ENCODE results near the gene ENOX1.

The ENOX1 gene

DNA sequence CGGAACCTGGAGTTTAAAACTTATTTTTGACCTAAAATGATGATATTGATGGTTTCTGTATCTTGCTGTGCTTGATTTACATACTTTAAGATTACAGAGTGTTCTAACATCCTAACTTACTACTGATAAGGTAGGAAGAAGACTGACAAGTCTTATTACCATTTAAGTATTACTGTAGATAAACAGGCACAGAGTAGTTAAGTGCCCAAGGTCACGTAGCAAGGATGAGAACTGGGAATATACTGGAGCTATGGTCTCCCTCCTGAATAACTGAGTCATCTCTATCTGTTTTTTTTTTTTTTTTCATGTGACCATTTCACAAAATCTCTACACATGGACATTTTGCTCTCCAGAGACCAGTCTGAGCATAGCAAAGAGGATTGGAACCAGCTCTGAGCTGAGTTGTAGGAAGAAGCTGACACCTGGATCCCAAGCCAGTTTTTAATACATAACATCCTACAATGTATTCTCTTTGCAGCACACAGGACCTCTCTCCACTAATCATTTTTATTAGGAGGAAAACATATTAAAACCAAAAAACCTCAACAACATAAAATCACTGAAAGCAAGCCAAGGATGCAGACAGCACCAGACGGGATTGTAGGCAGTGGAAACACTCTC, 589.9 kb downstream of the ENOX1 start:
- Histone ChIP-seq H3K4me1 (ENCODE audit: control insufficient read depth in 1 of 2, insufficient read depth in 2 of 2, low read length in 2 of 2) (no peaks in the 10 kb centered on the region), H3K27ac (ENCODE audit: low read depth, low read length) (no peak overlapping the region), H3K9me3 (ENCODE audit: control insufficient read depth in 1 of 2, low read length in 2 of 2) (no peaks in the 10 kb centered on the region), H3K36me3 (ENCODE audit: control insufficient read depth in 1 of 2, insufficient read depth in 2 of 2, low read length in 2 of 2) (no peaks in the 10 kb centered on the region), H3K9ac (ENCODE audit: low read depth in 1 of 2, low read length in 2 of 2) (no peak overlapping the region), H3K4me3 (ENCODE audit: low read depth in 1 of 2, low read length in 2 of 2) (no peak overlapping the region), H3K27me3 (ENCODE audit: control insufficient read depth in 1 of 2, insufficient read depth in 2 of 2, low read length in 2 of 2) (no peaks in the 10 kb centered on the region)

- Histone ChIP-seq H3K4me1 (ENCODE audit: control insufficient read depth in 1 of 2, insufficient read depth in 2 of 2, low read length in 2 of 2) (no peaks in the 10 kb centered on the region), H3K27me3 (ENCODE audit: control insufficient read depth in 1 of 2, insufficient read depth in 2 of 2, low read length in 2 of 2) (no peaks in the 10 kb centered on the region), H3K27ac (ENCODE audit: low read depth, low read length) (no peak overlapping the region), H3K9me3 (ENCODE audit: control insufficient read depth in 1 of 2, low read length in 2 of 2) (no peaks in the 10 kb centered on the region), H3K36me3 (ENCODE audit: control insufficient read depth in 1 of 2, insufficient read depth in 2 of 2, low read length in 2 of 2) (no peaks in the 10 kb centered on the region), H3K9ac (ENCODE audit: low read depth in 1 of 2, low read length in 2 of 2) (no peak overlapping the region), H3K4me3 (ENCODE audit: low read depth in 1 of 2, low read length in 2 of 2) (no peak overlapping the region)
These were observed 590.6 kb downstream of the ENOX1 start for GRCh38 chr13:43196086-43196621.

DNA sequence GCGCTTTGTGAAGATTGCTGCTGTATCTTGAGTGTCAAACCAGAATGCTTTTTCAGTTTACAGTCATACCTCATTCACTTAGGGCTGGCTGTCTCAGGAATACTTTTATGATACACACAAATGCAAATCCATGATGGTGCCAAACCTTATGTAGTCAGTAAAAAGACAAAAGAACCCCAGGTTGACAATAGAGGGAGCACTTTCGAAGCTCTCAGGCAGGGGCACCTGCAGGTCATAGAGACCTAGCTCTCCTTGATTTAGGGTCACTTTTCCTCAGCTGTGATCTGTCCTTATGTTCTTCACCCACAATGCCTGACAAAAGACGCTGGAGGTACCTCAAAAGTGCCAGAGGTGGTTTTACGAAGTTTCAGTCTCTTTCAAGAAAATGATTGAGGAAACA, 591.2 kb downstream of the ENOX1 start:
- H3K9me3 ChIP-seq (ENCODE audit: control insufficient read depth in 1 of 2, low read length in 2 of 2), result no peaks in the 10 kb centered on the region
- no peak overlapping the region for H3K4me3 ChIP-seq (ENCODE audit: low read depth in 1 of 2, low read length in 2 of 2)
- H3K9ac ChIP-seq (ENCODE audit: low read depth in 1 of 2, low read length in 2 of 2), result no peak overlapping the region
- no peaks in the 10 kb centered on the region for H3K4me1 ChIP-seq (ENCODE audit: control insufficient read depth in 1 of 2, insufficient read depth in 2 of 2, low read length in 2 of 2)
- H3K27ac ChIP-seq (ENCODE audit: low read depth, low read length), result no peak overlapping the region
- no peaks in the 10 kb centered on the region for H3K36me3 ChIP-seq (ENCODE audit: control insufficient read depth in 1 of 2, insufficient read depth in 2 of 2, low read length in 2 of 2)
- H3K27me3 ChIP-seq (ENCODE audit: control insufficient read depth in 1 of 2, insufficient read depth in 2 of 2, low read length in 2 of 2), result no peaks in the 10 kb centered on the region

DNA sequence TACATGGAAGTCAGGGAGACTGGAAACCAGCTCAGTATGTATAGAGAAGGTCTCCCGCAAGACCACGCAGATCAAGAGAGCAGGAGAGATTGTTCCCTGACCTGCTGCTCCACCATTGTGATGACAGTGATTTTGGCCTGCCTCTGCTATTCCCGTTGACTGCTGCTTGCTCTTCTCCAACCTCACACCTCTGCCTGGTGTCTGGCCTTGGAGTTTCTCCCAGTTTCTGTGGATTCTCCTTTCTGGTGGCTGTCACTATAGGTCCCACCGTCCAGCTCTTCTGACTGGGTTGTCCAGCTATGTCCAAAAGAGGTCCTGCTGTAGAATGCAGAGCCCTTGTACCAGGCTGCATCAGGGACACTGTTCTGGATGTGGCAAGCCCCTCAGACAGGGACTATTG, 591.7 kb downstream of the ENOX1 start:
- Histone ChIP-seq H3K27me3 (ENCODE audit: control insufficient read depth in 1 of 2, insufficient read depth in 2 of 2, low read length in 2 of 2) (no peaks in the 10 kb centered on the region), H3K4me3 (ENCODE audit: low read depth in 1 of 2, low read length in 2 of 2) (no peak overlapping the region), H3K4me1 (ENCODE audit: control insufficient read depth in 1 of 2, insufficient read depth in 2 of 2, low read length in 2 of 2) (no peaks in the 10 kb centered on the region), H3K9ac (ENCODE audit: low read depth in 1 of 2, low read length in 2 of 2) (no peak overlapping the region), H3K27ac (ENCODE audit: low read depth, low read length) (no peak overlapping the region), H3K9me3 (ENCODE audit: control insufficient read depth in 1 of 2, low read length in 2 of 2) (no peaks in the 10 kb centered on the region), H3K36me3 (ENCODE audit: control insufficient read depth in 1 of 2, insufficient read depth in 2 of 2, low read length in 2 of 2) (no peaks in the 10 kb centered on the region)

- no peaks in the 10 kb centered on the region for H3K36me3 ChIP-seq (ENCODE audit: control insufficient read depth in 1 of 2, insufficient read depth in 2 of 2, low read length in 2 of 2)
- no peaks in the 10 kb centered on the region for H3K27me3 ChIP-seq (ENCODE audit: control insufficient read depth in 1 of 2, insufficient read depth in 2 of 2, low read length in 2 of 2)
- H3K9ac ChIP-seq (ENCODE audit: low read depth in 1 of 2, low read length in 2 of 2), result no peak overlapping the region
- no peaks in the 10 kb centered on the region for H3K9me3 ChIP-seq (ENCODE audit: control insufficient read depth in 1 of 2, low read length in 2 of 2)
- H3K4me3 ChIP-seq (ENCODE audit: low read depth in 1 of 2, low read length in 2 of 2), result no peak overlapping the region
- H3K27ac ChIP-seq (ENCODE audit: low read depth, low read length), result no peak overlapping the region
- H3K4me1 ChIP-seq (ENCODE audit: control insufficient read depth in 1 of 2, insufficient read depth in 2 of 2, low read length in 2 of 2), result no peaks in the 10 kb centered on the region
These were observed 592.9 kb downstream of the ENOX1 start for GRCh38 chr13:43193789-43194420.

GRCh38 chr13:43191546-43191945, 595.2 kb downstream of the ENOX1 start:
- H3K27ac ChIP-seq (ENCODE audit: low read depth, low read length), result no peak overlapping the region
- H3K36me3 ChIP-seq (ENCODE audit: control insufficient read depth in 1 of 2, insufficient read depth in 2 of 2, low read length in 2 of 2), result no peaks in the 10 kb centered on the region
- H3K4me3 ChIP-seq (ENCODE audit: low read depth in 1 of 2, low read length in 2 of 2), result no peak overlapping the region
- no peaks in the 10 kb centered on the region for H3K4me1 ChIP-seq (ENCODE audit: control insufficient read depth in 1 of 2, insufficient read depth in 2 of 2, low read length in 2 of 2)
- H3K27me3 ChIP-seq (ENCODE audit: control insufficient read depth in 1 of 2, insufficient read depth in 2 of 2, low read length in 2 of 2), result no peaks in the 10 kb centered on the region
- H3K9me3 ChIP-seq (ENCODE audit: control insufficient read depth in 1 of 2, low read length in 2 of 2), result no peaks in the 10 kb centered on the region
- no peak overlapping the region for H3K9ac ChIP-seq (ENCODE audit: low read depth in 1 of 2, low read length in 2 of 2)

- Histone ChIP-seq H3K4me1 (ENCODE audit: control insufficient read depth in 1 of 2, insufficient read depth in 2 of 2, low read length in 2 of 2) (no peaks in the 10 kb centered on the region), H3K27ac (ENCODE audit: low read depth, low read length) (no peak overlapping the region), H3K9me3 (ENCODE audit: control insufficient read depth in 1 of 2, low read length in 2 of 2) (no peaks in the 10 kb centered on the region), H3K27me3 (ENCODE audit: control insufficient read depth in 1 of 2, insufficient read depth in 2 of 2, low read length in 2 of 2) (no peaks in the 10 kb centered on the region), H3K4me3 (ENCODE audit: low read depth in 1 of 2, low read length in 2 of 2) (no peak overlapping the region), H3K36me3 (ENCODE audit: control insufficient read depth in 1 of 2, insufficient read depth in 2 of 2, low read length in 2 of 2) (no peaks in the 10 kb centered on the region), H3K9ac (ENCODE audit: low read depth in 1 of 2, low read length in 2 of 2) (no peak overlapping the region)
These were observed 601.5 kb downstream of the ENOX1 start for GRCh38 chr13:43185226-43185625.

DNA sequence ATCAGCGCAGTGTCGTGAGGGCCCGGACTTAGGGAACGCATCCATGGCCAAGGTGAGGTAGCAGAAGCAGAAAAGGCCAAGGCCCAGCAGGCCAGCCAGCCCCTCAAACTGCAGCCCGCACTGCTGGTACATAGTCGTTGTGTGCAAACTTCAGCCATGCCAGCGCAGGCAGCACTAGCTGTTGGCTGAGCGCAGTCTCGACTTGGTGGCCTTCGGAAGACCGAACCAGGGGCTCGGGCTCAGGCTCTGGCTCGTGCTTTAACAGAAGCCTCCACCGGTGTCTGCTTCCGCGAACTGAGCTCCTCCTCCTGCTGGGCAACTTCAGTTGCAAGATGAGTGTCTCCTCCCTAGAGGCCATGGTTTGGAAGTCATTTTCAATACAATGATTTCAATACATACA, 605.9 kb downstream of the ENOX1 start:
- Histone ChIP-seq H3K9ac (ENCODE audit: low read depth in 1 of 2, low read length in 2 of 2) (no peak overlapping the region), H3K27me3 (ENCODE audit: control insufficient read depth in 1 of 2, insufficient read depth in 2 of 2, low read length in 2 of 2) (no peaks in the 10 kb centered on the region), H3K27ac (ENCODE audit: low read depth, low read length) (no peak overlapping the region), H3K9me3 (ENCODE audit: control insufficient read depth in 1 of 2, low read length in 2 of 2) (no peaks in the 10 kb centered on the region), H3K4me3 (ENCODE audit: low read depth in 1 of 2, low read length in 2 of 2) (no peak overlapping the region), H3K36me3 (ENCODE audit: control insufficient read depth in 1 of 2, insufficient read depth in 2 of 2, low read length in 2 of 2) (no peaks in the 10 kb centered on the region), H3K4me1 (ENCODE audit: control insufficient read depth in 1 of 2, insufficient read depth in 2 of 2, low read length in 2 of 2) (no peaks in the 10 kb centered on the region)

DNA sequence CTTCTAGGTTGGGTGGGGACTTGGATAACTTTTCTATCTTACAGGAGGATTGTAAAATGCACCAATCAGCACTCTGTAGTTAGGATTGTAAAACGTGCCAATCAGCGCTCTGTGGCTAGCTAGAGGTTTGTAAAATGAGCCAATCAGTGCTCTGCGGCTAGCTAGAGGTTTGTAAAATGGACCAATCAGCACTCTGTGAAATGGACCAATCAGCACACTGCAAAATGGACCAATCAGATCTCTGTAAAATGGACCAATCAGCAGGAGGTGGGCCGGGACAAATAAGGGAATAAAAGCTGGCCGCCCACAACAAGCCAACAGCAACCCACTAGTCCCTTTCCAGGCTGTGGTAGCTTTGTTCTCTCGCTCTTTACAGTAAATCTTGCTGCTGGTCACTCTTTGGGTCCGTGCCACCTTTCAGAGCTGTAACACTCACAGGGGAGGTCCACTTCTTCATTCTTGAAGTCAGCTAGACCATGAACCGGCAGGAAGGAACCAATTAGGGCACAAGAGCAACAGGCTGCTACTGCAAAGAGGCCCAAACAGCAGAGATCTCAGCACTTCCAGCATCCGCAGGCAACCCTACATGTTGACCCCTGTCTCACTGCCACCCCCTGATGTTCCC, 606.6 kb downstream of the ENOX1 start:
- Histone ChIP-seq H3K9me3 (ENCODE audit: control insufficient read depth in 1 of 2, low read length in 2 of 2) (no peaks in the 10 kb centered on the region), H3K4me3 (ENCODE audit: low read depth in 1 of 2, low read length in 2 of 2) (no peak overlapping the region), H3K9ac (ENCODE audit: low read depth in 1 of 2, low read length in 2 of 2) (no peak overlapping the region), H3K27ac (ENCODE audit: low read depth, low read length) (no peak overlapping the region), H3K27me3 (ENCODE audit: control insufficient read depth in 1 of 2, insufficient read depth in 2 of 2, low read length in 2 of 2) (no peaks in the 10 kb centered on the region), H3K36me3 (ENCODE audit: control insufficient read depth in 1 of 2, insufficient read depth in 2 of 2, low read length in 2 of 2) (no peaks in the 10 kb centered on the region), H3K4me1 (ENCODE audit: control insufficient read depth in 1 of 2, insufficient read depth in 2 of 2, low read length in 2 of 2) (no peaks in the 10 kb centered on the region)

DNA sequence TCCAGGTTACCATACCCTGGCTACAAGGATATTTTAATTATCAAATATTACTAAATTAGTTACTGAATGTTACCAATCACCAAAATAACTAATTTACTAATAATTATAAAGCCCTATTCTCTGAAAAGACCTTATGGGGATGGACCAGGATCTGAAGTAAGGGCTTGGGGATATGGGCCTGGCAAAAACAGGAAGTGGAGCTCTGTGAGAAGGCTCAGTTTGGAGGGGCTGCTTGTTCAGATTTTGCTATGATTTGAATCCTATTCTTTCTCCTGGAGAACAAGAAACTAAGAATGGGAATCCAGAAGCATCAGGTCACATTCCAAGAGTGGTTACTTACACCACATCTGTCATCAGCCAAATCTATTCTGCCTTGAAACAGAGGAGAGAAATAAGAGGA, 615.3 kb downstream of the ENOX1 start:
- H3K36me3 ChIP-seq (ENCODE audit: control insufficient read depth in 1 of 2, insufficient read depth in 2 of 2, low read length in 2 of 2), result no peaks in the 10 kb centered on the region
- H3K4me1 ChIP-seq (ENCODE audit: control insufficient read depth in 1 of 2, insufficient read depth in 2 of 2, low read length in 2 of 2), result no peaks in the 10 kb centered on the region
- no peaks in the 10 kb centered on the region for H3K9me3 ChIP-seq (ENCODE audit: control insufficient read depth in 1 of 2, low read length in 2 of 2)
- H3K4me3 ChIP-seq (ENCODE audit: low read depth in 1 of 2, low read length in 2 of 2), result no peak overlapping the region
- H3K9ac ChIP-seq (ENCODE audit: low read depth in 1 of 2, low read length in 2 of 2), result no peak overlapping the region
- no peaks in the 10 kb centered on the region for H3K27me3 ChIP-seq (ENCODE audit: control insufficient read depth in 1 of 2, insufficient read depth in 2 of 2, low read length in 2 of 2)
- no peak overlapping the region for H3K27ac ChIP-seq (ENCODE audit: low read depth, low read length)

Data from duodenal mucosa (tissue), 2 donors.